Thyroid gland (tissue), 4 donors: ENCODE results near the gene SEMA6B. TPM values are rescaled to one million over a fixed set of nuclear protein-coding genes. Genes with fewer than 3 reads are reported as not detected.

Experiments
- total RNA-seq, 4 donors: library from RNA; depleted of rRNA; stranded (reverse); fragments of >200 nt; gene quantifications; one replicate each; pipeline ENCODE4 v1.2.3, GENCODE V29; 2016

The SEMA6B gene
- total RNA-seq, 4 donors from 2014 or later: 1.2 to 9.1 (median 4.2) TPM

Other genes with a start within 250 kb of the SEMA6B start
- 10 to 100 TPM; 12.1 to 50.6 (median 29.7) TPM for gene STAP2, start 220.9 kb downstream of the SEMA6B start, total RNA-seq
- 10 to 100 TPM in 2 of 4 donors, 1 to 10 TPM in 2; 5.6 to 10.5 (median 9.3) TPM for gene MPND, start 216.1 kb downstream of the SEMA6B start, total RNA-seq
- 10 to 100 TPM; 33.1 to 42.4 (median 36.7) TPM for gene SH3GL1, start 159.1 kb downstream of the SEMA6B start, total RNA-seq
- gene CHAF1A, start 157.0 kb downstream of the SEMA6B start, total RNA-seq: 1 to 10 TPM; 4.1 to 5.1 (median 4.4) TPM
- 100 to 1,000 TPM in 2 of 4 donors, 10 to 100 TPM in 2; 90.1 to 187 (median 106) TPM for gene UBXN6, start 101.9 kb downstream of the SEMA6B start, total RNA-seq
- gene HDGFL2, start 87.4 kb downstream of the SEMA6B start, total RNA-seq: 10 to 100 TPM; 26.5 to 42.3 (median 28.4) TPM
- gene PLIN4, start 41.2 kb downstream of the SEMA6B start, total RNA-seq: 1 to 10 TPM; 1.3 to 6.6 (median 3.7) TPM
- gene PLIN5, start 24.5 kb downstream of the SEMA6B start, total RNA-seq: 10 to 100 TPM in 1 of 4 donors, 1 to 10 TPM in 3; 4.1 to 12.1 (median 7.8) TPM
- gene LRG1, start 19.6 kb downstream of the SEMA6B start, total RNA-seq: 1 to 10 TPM in 2 of 4 donors, under 1 TPM in 1, not detected in 1; 0.56 to 2.7 (median 2.0) TPM
- gene TNFAIP8L1, start 79.8 kb upstream of the SEMA6B start, total RNA-seq: 1 to 10 TPM; 3.8 to 9.5 (median 7.8) TPM
- 10 to 100 TPM; 48.0 to 72.6 (median 65.2) TPM for gene MYDGF, start 110.7 kb upstream of the SEMA6B start, total RNA-seq
- gene DPP9, start 164.2 kb upstream of the SEMA6B start, total RNA-seq: 10 to 100 TPM; 32.0 to 50.7 (median 42.9) TPM
- 10 to 100 TPM; 11.3 to 21.0 (median 15.8) TPM for gene FEM1A, start 232.1 kb upstream of the SEMA6B start, total RNA-seq